ENCODE data around the gene ATP2A1.

The ATP2A1 gene

GRCh38 chr16:28878083-28878926 lies at the start of gene ATP2A1:
TSS of gene ATP2A1 (plus strand) at chr16:28878488. CDS start at chr16:28878672, 184 bp downstream.
- no peak for FAIRE-seq

- FAIRE-seq: no peak
These were observed 48.5 kb upstream of the ATP2A1 start for GRCh38 chr16:28829747-28830146.

GRCh38 chr16:28830531-28830930 lies 47.8 kb upstream of the ATP2A1 start:
- no peak for FAIRE-seq

GRCh38 chr16:28834349-28834748 lies 43.9 kb upstream of the ATP2A1 start:
- FAIRE-seq: no peak

GRCh38 chr16:28834873-28835863 lies 43.1 kb upstream of the ATP2A1 start:
- FAIRE-seq: no peak

- FAIRE-seq: no peak
These were observed 42.2 kb upstream of the ATP2A1 start for GRCh38 chr16:28835864-28836760.

GRCh38 chr16:28836761-28837064 lies 41.6 kb upstream of the ATP2A1 start:
- no peak for FAIRE-seq

GRCh38 chr16:28837672-28838557 lies 40.4 kb upstream of the ATP2A1 start:
- no peak for FAIRE-seq

- FAIRE-seq: no peak
These were observed 39.8 kb upstream of the ATP2A1 start for GRCh38 chr16:28838558-28838918.

GRCh38 chr16:28839004-28839639 lies 39.2 kb upstream of the ATP2A1 start:
- FAIRE-seq: no peak

GRCh38 chr16:28839899-28840298 lies 38.4 kb upstream of the ATP2A1 start:
- no peak for FAIRE-seq

GRCh38 chr16:28842696-28843095 lies 35.6 kb upstream of the ATP2A1 start:
- no peak for FAIRE-seq

- FAIRE-seq: no peak
These were observed 34.5 kb upstream of the ATP2A1 start for GRCh38 chr16:28843766-28844165.

- no peak for FAIRE-seq
These were observed 33.9 kb upstream of the ATP2A1 start for GRCh38 chr16:28844226-28844885.

- peak; percentile 20 for FAIRE-seq
These were observed 33.0 kb upstream of the ATP2A1 start for GRCh38 chr16:28845293-28845692.

- no peak for FAIRE-seq
These were observed 32.6 kb upstream of the ATP2A1 start for GRCh38 chr16:28845761-28846079.

- peak; percentile 92 for FAIRE-seq
These were observed 32.0 kb upstream of the ATP2A1 start, which contains the start of gene TUFM for GRCh38 chr16:28846080-28846932. TSS of gene TUFM (minus strand) at chr16:28846348. CDS start at chr16:28846269, 79 bp downstream.

- no peak for FAIRE-seq
These were observed 31.4 kb upstream of the ATP2A1 start for GRCh38 chr16:28846933-28847273.

GRCh38 chr16:28858421-28858820 lies 19.9 kb upstream of the ATP2A1 start:
- FAIRE-seq: no peak

GRCh38 chr16:28859326-28859725 lies 19.0 kb upstream of the ATP2A1 start:
- no peak for FAIRE-seq

Measured in TTC549 (cell line).